HG03103 (cell line): ENCODE results near the gene DISC1.
"Not testable (repeated sequence)": the region's sequence is repeated elsewhere in the genome, so short reads cannot be mapped to it uniquely, and the experiment has no call there.

ENCODE experiments used
- ATAC-seq: cut with Tn5 transposase; IDR thresholded peaks from one replicate; pipeline ENCODE4 v1.9.1; 2021; ENCODE audit warnings: low read depth; ENCODE audit not compliant: unreplicated experiment

The DISC1 gene

GRCh38 chr1:231634323-231635013 lies 7.9 kb downstream of the DISC1 start:
- ATAC-seq: no peak

GRCh38 chr1:231636157-231636556 lies 9.6 kb downstream of the DISC1 start:
- no peak for ATAC-seq

- not testable (repeated sequence) for ATAC-seq
Measured at GRCh38 chr1:231636922-231637321, 10.3 kb downstream of the DISC1 start.

GRCh38 chr1:231638647-231639046 lies 12.1 kb downstream of the DISC1 start:
- ATAC-seq: no peak

- no peak for ATAC-seq
Measured at GRCh38 chr1:231639819-231640218, 13.2 kb downstream of the DISC1 start.

- not testable (repeated sequence) for ATAC-seq
Measured at GRCh38 chr1:231641444-231641843, 14.9 kb downstream of the DISC1 start.

- not testable (repeated sequence) for ATAC-seq
Measured at GRCh38 chr1:231642061-231642460, 15.5 kb downstream of the DISC1 start.

- no peak for ATAC-seq
Measured at GRCh38 chr1:231642618-231643017, 16.0 kb downstream of the DISC1 start.

- no peak for ATAC-seq
Measured at GRCh38 chr1:231643071-231643934, 16.7 kb downstream of the DISC1 start.

GRCh38 chr1:231643935-231644237 lies 17.3 kb downstream of the DISC1 start:
- no peak for ATAC-seq

GRCh38 chr1:231645634-231646033 lies 19.0 kb downstream of the DISC1 start:
- ATAC-seq: not testable (repeated sequence)

GRCh38 chr1:231646165-231646564 lies 19.6 kb downstream of the DISC1 start:
- not testable (repeated sequence) for ATAC-seq

- ATAC-seq: not testable (repeated sequence)
Measured at GRCh38 chr1:231651621-231652260, 25.2 kb downstream of the DISC1 start.

GRCh38 chr1:231653632-231654031 lies 27.0 kb downstream of the DISC1 start:
- no peak for ATAC-seq

- ATAC-seq: no peak
Measured at GRCh38 chr1:231656741-231657140, 30.2 kb downstream of the DISC1 start.

GRCh38 chr1:231658223-231658622 lies 31.6 kb downstream of the DISC1 start:
- ATAC-seq: not testable (repeated sequence)

- no peak for ATAC-seq
Measured at GRCh38 chr1:231660198-231660597, 33.6 kb downstream of the DISC1 start.

GRCh38 chr1:231663211-231663792 lies 36.7 kb downstream of the DISC1 start:
- ATAC-seq: no peak

GRCh38 chr1:231665101-231665500 lies 38.5 kb downstream of the DISC1 start:
- ATAC-seq: no peak

GRCh38 chr1:231665726-231666125 lies 39.1 kb downstream of the DISC1 start:
- no peak for ATAC-seq
